Panc1 (cell line): ENCODE data around the gene HIF1A.

Source experiments
- CTCF ChIP-seq: fragments of 450-650 bp; IDR thresholded peaks from 2 replicates; pipeline ENCODE4 v1.5.1; 2017; ENCODE audit warnings: mild to moderate bottlenecking
- POLR2AphosphoS5 ChIP-seq: IDR thresholded peaks from 2 replicates; pipeline ENCODE4 v1.6.1; 2012; ENCODE audit warnings: mild to moderate bottlenecking, low read depth, low read length, moderate library complexity
- REST ChIP-seq, 2 experiments: IDR thresholded peaks; 2 replicates each; pipeline ENCODE4 v1.6.1; 2011 to 2012; ENCODE audit warnings: low read depth in 2 of 2, control low read depth in 1 of 2, low read length in 1 of 2, mild to moderate bottlenecking in 1 of 2, moderate library complexity in 1 of 2; ENCODE audit not compliant: insufficient read depth in 1 of 2

- TF ChIP-seq CTCF (no peak), POLR2AphosphoS5 (no peak), REST (IDR thresholded peaks at IDR 0.05; ENCODE audit: insufficient read depth in 1 of 2, low read depth in 2 of 2, low read length in 1 of 2) (no peak)
Observed at GRCh38 chr14:61739133-61739532, 43.8 kb downstream of the HIF1A start.
